Liver (tissue), 3 donors: Measurements from ENCODE around the gene NEK5.

Source experiments
- ATF3 ChIP-seq: IDR thresholded peaks from 2 replicates; pipeline ENCODE4 v1.6.1; 2016; ENCODE audit warnings: antibody characterized with exemption
- CTCF ChIP-seq: fragments of 150-350 bp; IDR thresholded peaks from 2 replicates; pipeline ENCODE4 v1.5.1; 2017; ENCODE audit warnings: improper control_type of control experiment, low read depth, low read length; ENCODE audit not compliant: missing input control
- FOXA1 ChIP-seq: IDR thresholded peaks from 2 replicates; pipeline ENCODE4 v1.6.1; 2016; ENCODE audit warnings: antibody characterized with exemption
- GABPA ChIP-seq, 2 donors: IDR thresholded peaks in 1 of 2; conservative IDR thresholded peaks in 1 of 2; 2 replicates each; pipeline ENCODE4 v1.6.1; 2016; ENCODE audit warnings: antibody characterized with exemption in 2 of 2, mild to moderate bottlenecking in 1 of 2, moderate library complexity in 1 of 2
- JUND ChIP-seq, 2 donors: IDR thresholded peaks; 2 replicates each; pipeline ENCODE4 v1.6.1; 2016; ENCODE audit warnings: antibody characterized with exemption in 2 of 2
- MAX ChIP-seq: IDR thresholded peaks from 2 replicates; pipeline ENCODE4 v1.6.1; 2016; ENCODE audit warnings: antibody characterized with exemption
- NR2F2 ChIP-seq: IDR thresholded peaks from 2 replicates; pipeline ENCODE4 v1.6.1; 2016; ENCODE audit warnings: antibody characterized with exemption
- RAD21 ChIP-seq, 2 donors: IDR thresholded peaks; 2 replicates each; pipeline ENCODE4 v1.6.1; 2016; ENCODE audit warnings: antibody characterized with exemption in 2 of 2, mild to moderate bottlenecking in 2 of 2
- REST ChIP-seq: IDR thresholded peaks from 2 replicates; pipeline ENCODE4 v1.6.1; 2016; ENCODE audit warnings: antibody characterized with exemption, mild to moderate bottlenecking
- donor health status: healthy.
- donor health status: healthy.

- TF ChIP-seq CTCF (no peak), RAD21 (IDR thresholded peaks at IDR 0.05) (no peak), NR2F2 (no peak), REST (no peak), GABPA (IDR thresholded peaks at IDR 0.05 in 1 of 2, conservative IDR thresholded peaks at IDR 0.05 in 1 of 2) (no peak), JUND (IDR thresholded peaks at IDR 0.05) (no peak), FOXA1 (no peak), MAX (no peak), ATF3 (no peak)
Measured at GRCh38 chr13:52105841-52106240, 23.0 kb downstream of the NEK5 start.
